CD8-positive, alpha-beta memory T cell (primary cell): Measurements from ENCODE around the gene UBR1. TPM values are rescaled to one million over a fixed set of nuclear protein-coding genes. Genes with fewer than 3 reads are reported as not detected.

ENCODE experiments used
- CTCF ChIA-PET: fragments of 350-600 bp; sonication (Branson Sonifier 250); formaldehyde crosslinking; loops from one replicate; lab custom pipeline; 2021; ENCODE audit warnings: antibody characterized with exemption; lab: Charles Lee
- POLR2A ChIA-PET: fragments of 350-600 bp; sonication (Branson Sonifier 250); formaldehyde crosslinking; loops from one replicate; lab custom pipeline; 2021; ENCODE audit warnings: antibody characterized with exemption; lab: Charles Lee
- DNase-seq, 5 donors: peaks; one replicate each; pipeline versions ENCODE4 v3.0.0 to v3.0.0-alpha.2; 2020 to 2022; ENCODE audit warnings: mixed read lengths in 1 of 5
- H3K27ac ChIP-seq: one replicate; pipeline ENCODE4 v1.7.0; 2013; ENCODE audit warnings: low read depth, mild to moderate bottlenecking, low read length, moderate library complexity
- H3K27me3 ChIP-seq: 2 replicates; pipeline ENCODE4 v1.7.0; 2013; ENCODE audit warnings: low read length, mild to moderate bottlenecking; ENCODE audit not compliant: insufficient read depth, poor library complexity, severe bottlenecking
- H3K36me3 ChIP-seq: 2 replicates; pipeline ENCODE4 v1.7.0; 2013; ENCODE audit warnings: mild to moderate bottlenecking, low read length, moderate library complexity; ENCODE audit not compliant: insufficient read depth
- H3K4me1 ChIP-seq: 2 replicates; pipeline ENCODE4 v1.7.0; 2013; ENCODE audit warnings: mild to moderate bottlenecking, low read length, moderate library complexity; ENCODE audit not compliant: insufficient read depth
- H3K4me3 ChIP-seq: 2 replicates; pipeline ENCODE4 v1.7.0; 2013; ENCODE audit warnings: mild to moderate bottlenecking, low read length
- H3K9me3 ChIP-seq: 2 replicates; pipeline ENCODE4 v1.7.0; 2013; ENCODE audit warnings: mild to moderate bottlenecking, low read length
- H3K27ac Mint-ChIP-seq, 8 donors: one replicate each; pipeline ENCODE4 v1.8.0; 2020 to 2021; ENCODE audit warnings: mixed read lengths in 8 of 8, mild to moderate bottlenecking in 6 of 8, inconsistent platforms in 3 of 8, moderate library complexity in 3 of 8
- H3K27me3 Mint-ChIP-seq, 2 donors: one replicate each; pipeline ENCODE4 v1.8.0; 2020 to 2021; ENCODE audit warnings: mixed read lengths in 2 of 2, mild to moderate bottlenecking in 1 of 2, moderate library complexity in 1 of 2
- H3K36me3 Mint-ChIP-seq, 3 donors: one replicate each; pipeline ENCODE4 v1.8.0; 2020 to 2021; ENCODE audit warnings: mixed read lengths in 3 of 3, inconsistent platforms in 1 of 3, mild to moderate bottlenecking in 1 of 3
- H3K4me1 Mint-ChIP-seq, 3 donors: one replicate each; pipeline ENCODE4 v1.8.0; 2020 to 2021; ENCODE audit warnings: mixed read lengths in 3 of 3, inconsistent platforms in 1 of 3, mild to moderate bottlenecking in 1 of 3
- H3K4me3 Mint-ChIP-seq, 7 donors: one replicate each; pipeline ENCODE4 v1.8.0; 2020 to 2021; ENCODE audit warnings: mixed read lengths in 7 of 7, mild to moderate bottlenecking in 6 of 7, moderate library complexity in 4 of 7, inconsistent platforms in 2 of 7
- H3K9me3 Mint-ChIP-seq, 5 donors: one replicate each; pipeline ENCODE4 v1.8.0; 2020 to 2022; ENCODE audit warnings: mixed read lengths in 5 of 5, mild to moderate bottlenecking in 3 of 5, moderate library complexity in 2 of 5, inconsistent platforms in 1 of 5
- polyA plus RNA-seq: library from polyadenylated mRNA; unstranded; fragments of 300-500 nt; fragmentation: Illumina TruSeq; gene quantifications from one replicate; pipeline ENCODE4 v1.2.3, GENCODE V29; 2021
- total RNA-seq, 2 experiments: library from RNA; stranded (reverse); gene quantifications; one replicate each; pipeline ENCODE4 v1.2.3, GENCODE V29; 2021

Gene UBR1
- total and polyA plus RNA-seq, 3 experiments from 2014 or later = 15.4 to 29.7 (median 28.6) TPM

- peak overlapping the region; percentile 93 for H3K27ac ChIP-seq
- Mint-ChIP-seq H3K27ac (peak overlapping the region; percentile 95 to 99 (median 99)), H3K4me1 (peaks cover 53 to 62% (median 60%) of the 10 kb centered on the region in 3 donors), H3K27me3 (peaks cover 4% of the 10 kb centered on the region in 2 donors), H3K36me3 (peaks cover 2 to 37% (median 15%) of the 10 kb centered on the region in 3 donors), H3K4me3 (peak overlapping the region; percentile 83 to 99 (median 95)), H3K9me3 (no peaks in the 10 kb centered on the region)
- DNase-seq = peak in 2 of 5 donors; percentile 7 to 48
- CTCF ChIA-PET = no interaction called here
- peaks cover 4% of the 10 kb centered on the region for H3K36me3 ChIP-seq
- H3K9me3 ChIP-seq = no peaks in the 10 kb centered on the region
- no peaks in the 10 kb centered on the region for H3K27me3 ChIP-seq
- peak overlapping the region; percentile 84 for H3K4me3 ChIP-seq
- POLR2A ChIA-PET = interaction anchor here (0.7 kb wide), 1 partner anchor 17 kb away, joined by 3 read pairs; no protein-coding TSS in a partner anchor
- H3K4me1 ChIP-seq = peaks cover 39% of the 10 kb centered on the region
Observed at GRCh38 chr15:43105077-43105736, 631 bp downstream of the UBR1 start.

GRCh38 chr15:43104426-43104825 lies 1.4 kb downstream of the UBR1 start:
- peaks cover 39% of the 10 kb centered on the region for H3K4me1 ChIP-seq
- no peaks in the 10 kb centered on the region for H3K9me3 ChIP-seq
- H3K9me3 Mint-ChIP-seq = no peaks in the 10 kb centered on the region
- peak overlapping the region; percentile 48 to 83 (median 52) for H3K4me3 Mint-ChIP-seq
- no peak overlapping the region for H3K27ac ChIP-seq
- DNase-seq = no peak
- H3K4me3 ChIP-seq = no peak overlapping the region
- H3K27ac Mint-ChIP-seq = peak overlapping the region in 6 of 8 donors; percentile 20 to 94 (median 49)
- peaks cover 4% of the 10 kb centered on the region in 2 donors for H3K27me3 Mint-ChIP-seq
- no peaks in the 10 kb centered on the region for H3K27me3 ChIP-seq
- peaks cover 4% of the 10 kb centered on the region for H3K36me3 ChIP-seq
- CTCF ChIA-PET = no interaction called here
- peaks cover 4 to 42% (median 17%) of the 10 kb centered on the region in 3 donors for H3K36me3 Mint-ChIP-seq
- peaks cover 58 to 69% (median 67%) of the 10 kb centered on the region in 3 donors for H3K4me1 Mint-ChIP-seq
- POLR2A ChIA-PET = interaction anchor here (0.7 kb wide), 1 partner anchor 18 kb away, joined by 3 read pairs; no protein-coding TSS in a partner anchor

DNA sequence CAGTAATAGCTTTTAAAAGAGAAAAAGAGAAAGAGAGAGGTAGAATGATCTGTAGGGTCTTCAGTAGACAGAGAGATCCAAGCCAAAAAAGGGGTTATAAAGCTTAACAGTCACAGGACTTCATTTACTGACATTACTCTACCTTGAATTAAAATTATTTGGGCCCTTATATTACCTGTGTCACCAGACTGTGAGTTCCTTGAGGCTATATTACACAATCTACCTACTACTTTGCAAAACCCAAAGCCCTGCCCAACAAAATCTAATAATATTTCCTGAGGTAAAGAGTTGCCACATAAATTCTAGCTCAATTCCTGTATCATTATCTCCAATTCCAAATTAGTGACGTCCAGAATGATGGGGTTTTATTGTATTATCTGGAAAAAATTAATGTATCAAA lies 1.9 kb downstream of the UBR1 start:
- ChIA-PET CTCF (no interaction called here), POLR2A (no interaction called here)
- peaks cover 4% of the 10 kb centered on the region for H3K36me3 ChIP-seq
- H3K4me1 Mint-ChIP-seq = peaks cover 58 to 72% (median 68%) of the 10 kb centered on the region in 3 donors
- peak overlapping the region in 5 of 8 donors; percentile 33 to 79 (median 43) for H3K27ac Mint-ChIP-seq
- no peaks in the 10 kb centered on the region for H3K27me3 ChIP-seq
- H3K27me3 Mint-ChIP-seq = peaks cover 3 to 4% of the 10 kb centered on the region in 2 donors
- no peak overlapping the region for H3K27ac ChIP-seq
- H3K4me3 ChIP-seq = no peak overlapping the region
- DNase-seq = no peak
- no peaks in the 10 kb centered on the region for H3K9me3 Mint-ChIP-seq
- H3K4me3 Mint-ChIP-seq = peak overlapping the region in 6 of 7 donors; percentile 7 to 83 (median 49)
- no peaks in the 10 kb centered on the region for H3K9me3 ChIP-seq
- peaks cover 4 to 44% (median 17%) of the 10 kb centered on the region in 3 donors for H3K36me3 Mint-ChIP-seq
- peaks cover 39% of the 10 kb centered on the region for H3K4me1 ChIP-seq

GRCh38 chr15:43102187-43102586 lies 3.7 kb downstream of the UBR1 start:
- Histone ChIP-seq H3K36me3 (peaks cover 4% of the 10 kb centered on the region), H3K4me1 (peaks cover 39% of the 10 kb centered on the region), H3K27me3 (no peaks in the 10 kb centered on the region), H3K9me3 (no peaks in the 10 kb centered on the region), H3K27ac (no peak overlapping the region), H3K4me3 (no peak overlapping the region)
- peaks cover 0 to 4% of the 10 kb centered on the region in 2 donors for H3K27me3 Mint-ChIP-seq
- DNase-seq = no peak
- peaks cover 70 to 90% (median 82%) of the 10 kb centered on the region in 3 donors for H3K4me1 Mint-ChIP-seq
- CTCF ChIA-PET = no interaction called here
- peak overlapping the region in 2 of 7 donors; percentile 5 to 72 for H3K4me3 Mint-ChIP-seq
- peaks cover 4 to 56% (median 22%) of the 10 kb centered on the region in 3 donors for H3K36me3 Mint-ChIP-seq
- POLR2A ChIA-PET = no interaction called here
- peak overlapping the region in 2 of 8 donors; percentile 28 to 60 for H3K27ac Mint-ChIP-seq
- no peaks in the 10 kb centered on the region for H3K9me3 Mint-ChIP-seq

GRCh38 chr15:43100971-43101370 lies 4.9 kb downstream of the UBR1 start:
- Histone ChIP-seq H3K4me1 (peaks cover 42% of the 10 kb centered on the region), H3K36me3 (peaks cover 4% of the 10 kb centered on the region), H3K27ac (no peak overlapping the region), H3K4me3 (no peak overlapping the region), H3K9me3 (no peaks in the 10 kb centered on the region), H3K27me3 (no peaks in the 10 kb centered on the region)
- Mint-ChIP-seq H3K36me3 (peaks cover 4 to 63% (median 27%) of the 10 kb centered on the region in 3 donors), H3K27ac (peak overlapping the region in 4 of 8 donors; percentile 26 to 83 (median 54)), H3K27me3 (peaks cover 0 to 4% of the 10 kb centered on the region in 2 donors), H3K9me3 (no peaks in the 10 kb centered on the region), H3K4me1 (peaks cover 71 to 89% (median 85%) of the 10 kb centered on the region in 3 donors), H3K4me3 (peak overlapping the region in 3 of 7 donors; percentile 22 to 74 (median 23))
- CTCF ChIA-PET = no interaction called here
- POLR2A ChIA-PET = no interaction called here
- DNase-seq = no peak

GRCh38 chr15:43099105-43099845 lies 6.6 kb downstream of the UBR1 start:
- peaks cover 4% of the 10 kb centered on the region for H3K36me3 ChIP-seq
- H3K36me3 Mint-ChIP-seq = peaks cover 4 to 69% (median 29%) of the 10 kb centered on the region in 3 donors
- no peak overlapping the region for H3K4me3 Mint-ChIP-seq
- H3K9me3 ChIP-seq = no peaks in the 10 kb centered on the region
- H3K27me3 Mint-ChIP-seq = peaks cover 0 to 1% of the 10 kb centered on the region in 2 donors
- H3K4me1 Mint-ChIP-seq = peaks cover 75 to 91% (median 86%) of the 10 kb centered on the region in 3 donors
- H3K4me3 ChIP-seq = no peak overlapping the region
- H3K9me3 Mint-ChIP-seq = no peaks in the 10 kb centered on the region
- peaks cover 32% of the 10 kb centered on the region for H3K4me1 ChIP-seq
- ChIA-PET CTCF (no interaction called here), POLR2A (no interaction called here)
- H3K27me3 ChIP-seq = no peaks in the 10 kb centered on the region
- no peak overlapping the region for H3K27ac Mint-ChIP-seq
- H3K27ac ChIP-seq = no peak overlapping the region
- no peak for DNase-seq

DNA sequence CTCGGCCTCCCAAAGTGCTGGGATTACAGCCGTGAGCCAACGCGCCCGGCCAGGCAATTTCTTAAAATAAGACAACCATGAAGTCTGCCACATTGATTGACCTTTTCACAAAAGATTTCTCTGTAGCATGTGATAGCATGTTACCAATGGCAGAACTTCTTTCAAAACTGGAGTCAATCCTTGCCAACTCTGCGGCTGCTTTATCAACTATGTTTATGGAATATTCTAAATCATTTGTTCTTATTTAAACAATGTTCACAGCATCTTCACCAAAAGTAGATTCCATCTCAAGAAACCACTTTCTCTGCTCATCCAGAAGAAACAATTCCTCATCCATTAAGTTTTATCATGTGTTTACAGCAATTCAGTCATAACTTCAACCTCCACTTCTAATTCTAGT lies 9.4 kb downstream of the UBR1 start:
- Mint-ChIP-seq H3K36me3 (peaks cover 4 to 69% (median 26%) of the 10 kb centered on the region in 3 donors), H3K27ac (peak overlapping the region in 1 of 8 donors; percentile 9)

More for the DNA sequence above, 9.4 kb downstream of the UBR1 start:
- H3K27me3 Mint-ChIP-seq = no peaks in the 10 kb centered on the region
- Histone ChIP-seq H3K36me3 (no peaks in the 10 kb centered on the region), H3K4me1 (peaks cover 19% of the 10 kb centered on the region), H3K4me3 (no peak overlapping the region), H3K9me3 (no peaks in the 10 kb centered on the region), H3K27ac (no peak overlapping the region), H3K27me3 (no peaks in the 10 kb centered on the region)
- no peak overlapping the region for H3K4me3 Mint-ChIP-seq
- peaks cover 64 to 83% (median 75%) of the 10 kb centered on the region in 3 donors for H3K4me1 Mint-ChIP-seq
- no peaks in the 10 kb centered on the region for H3K9me3 Mint-ChIP-seq
- ChIA-PET POLR2A (no interaction called here), CTCF (no interaction called here)
- DNase-seq = no peak
